OCI-LY1 (cell line): ENCODE measurements around the gene CMA1.
"Not testable (repeated sequence)": the region's sequence is repeated elsewhere in the genome, so short reads cannot be mapped to it uniquely, and the experiment has no call there.

Experiments
- CTCF ChIP-seq: fragments of 200-600 bp; sonication (generic), shearing (Covaris generic); IDR thresholded peaks from 2 replicates; pipeline ENCODE4 v1.5.1; 2017; ENCODE audit warnings: mild to moderate bottlenecking, antibody characterized with exemption, low read length, moderate library complexity, mixed read lengths
- EZH2 ChIP-seq: fragments of 200-600 bp; sonication (generic), shearing (Covaris generic); IDR thresholded peaks from 2 replicates; pipeline ENCODE4 v1.8.0; 2017; ENCODE audit warnings: borderline replicate concordance, mixed run types, mild to moderate bottlenecking, antibody characterized with exemption, low read length, moderate library complexity, mixed read lengths

GRCh38 chr14:24525877-24526620 lies 18.0 kb upstream of the CMA1 start:
- not testable (repeated sequence) for TF ChIP-seq CTCF, EZH2
